IMR-90 (cell line): Measurements from ENCODE around the gene CELSR2. TPM values are rescaled to one million over a fixed set of nuclear protein-coding genes. Genes with fewer than 3 reads are reported as not detected.

ENCODE experiments used
- ATAC-seq: fragments of 200-7000 bp; cut with Tn5 transposase; 2 replicates; pipeline ENCODE4 v1.9.1; 2020; ENCODE audit warnings: low read depth, mild to moderate bottlenecking, moderate library complexity
- BruUV-seq: library from RNA; stranded (reverse); fragments of 400-500 nt; replicated peaks from 2 replicates; lab custom pipeline; 2021; lab: Mats Ljungman, UMichigan
- CTCF ChIA-PET: fragments of 300-600 bp; formaldehyde crosslinking; extraction: SDS; loops from one replicate; lab custom pipeline; 2021; ENCODE audit warnings: antibody characterized with exemption; lab: Yijun Ruan, JAX
- POLR2A ChIA-PET: fragments of 300-600 bp; sonication (Branson Sonifier 250); formaldehyde crosslinking; loops from one replicate; lab custom pipeline; 2022; ENCODE audit warnings: antibody characterized with exemption; ENCODE audit not compliant: unreplicated experiment; lab: Charles Lee
- DNase-seq: peaks from one replicate; pipeline ENCODE4 v3.0.0; 2013
- H2AFZ ChIP-seq: replicated peaks from 2 replicates; pipeline ENCODE3; 2013; ENCODE audit warnings: low read length, mild to moderate bottlenecking; ENCODE audit not compliant: poor library complexity
- H2AK5ac ChIP-seq: 2 replicates; pipeline ENCODE4 v1.6.1; 2013; ENCODE audit warnings: low read depth, low read length, inconsistent platforms
- H2AK9ac ChIP-seq: replicated peaks from 2 replicates; pipeline ENCODE3; 2013; ENCODE audit warnings: mild to moderate bottlenecking, low read depth, low read length, moderate library complexity; ENCODE audit not compliant: poor library complexity
- H2BK120ac ChIP-seq: 2 replicates; pipeline ENCODE4 v1.6.1; 2013; ENCODE audit warnings: low read depth, low read length, inconsistent platforms
- H2BK15ac ChIP-seq: 3 replicates; pipeline ENCODE4 v1.6.1; 2013; ENCODE audit warnings: low read depth, low read length, inconsistent platforms
- H2BK20ac ChIP-seq: 2 replicates; pipeline ENCODE4 v1.6.1; 2013; ENCODE audit warnings: low read depth, mild to moderate bottlenecking, inconsistent platforms, low read length, moderate library complexity
- H2BK5ac ChIP-seq: 2 replicates; pipeline ENCODE4 v1.6.1; 2013; ENCODE audit warnings: mild to moderate bottlenecking, low read depth, low read length, inconsistent platforms; ENCODE audit not compliant: poor library complexity, severe bottlenecking
- H3K14ac ChIP-seq: replicated peaks from 2 replicates; pipeline ENCODE4 v1.6.1; 2013; ENCODE audit warnings: low read depth, low read length, inconsistent platforms
- H3K18ac ChIP-seq: 2 replicates; pipeline ENCODE4 v1.6.1; 2013; ENCODE audit warnings: low read depth, low read length, control low read depth
- H3K23ac ChIP-seq: 2 replicates; pipeline ENCODE4 v1.6.1; 2013; ENCODE audit warnings: low read depth, low read length, inconsistent platforms
- H3K27ac ChIP-seq: 2 replicates; pipeline ENCODE4 v1.5.1; 2013; ENCODE audit warnings: mild to moderate bottlenecking, control low read depth, low read length; ENCODE audit not compliant: insufficient read depth
- H3K27me3 ChIP-seq: 2 replicates; pipeline ENCODE4 v1.6.1; 2013; ENCODE audit warnings: low read length; ENCODE audit not compliant: control insufficient read depth, insufficient read depth
- H3K36me3 ChIP-seq: 2 replicates; pipeline ENCODE4 v1.6.1; 2013; ENCODE audit warnings: low read length, mixed read lengths; ENCODE audit not compliant: control insufficient read depth, insufficient read depth
- H3K4ac ChIP-seq: 2 replicates; pipeline ENCODE4 v1.6.1; 2013; ENCODE audit warnings: low read depth, low read length, inconsistent platforms
- H3K4me1 ChIP-seq: 2 replicates; pipeline ENCODE4 v1.6.1; 2013; ENCODE audit warnings: low read length, mixed read lengths; ENCODE audit not compliant: control insufficient read depth, insufficient read depth
- H3K4me2 ChIP-seq: 2 replicates; pipeline ENCODE4 v1.6.1; 2013; ENCODE audit warnings: low read depth, mild to moderate bottlenecking, control low read depth, low read length, moderate library complexity
- H3K4me3 ChIP-seq: 2 replicates; pipeline ENCODE4 v1.5.1; 2013; ENCODE audit warnings: low read depth, mild to moderate bottlenecking, control low read depth, low read length, moderate library complexity; ENCODE audit not compliant: insufficient read depth
- H3K56ac ChIP-seq: 2 replicates; pipeline ENCODE4 v1.6.1; 2013; ENCODE audit warnings: low read length, inconsistent platforms; ENCODE audit not compliant: insufficient read depth; ENCODE audit errors: extremely low read depth
- H3K79me1 ChIP-seq, 2 experiments: 2 replicates each; pipeline ENCODE4 v1.6.1; 2013; ENCODE audit warnings: low read length in 2 of 2, inconsistent platforms in 1 of 2, low read depth in 1 of 2
- H3K9ac ChIP-seq: 2 replicates; pipeline ENCODE4 v1.6.1; 2013; ENCODE audit warnings: low read depth, low read length, control low read depth
- H3K9me1 ChIP-seq: 2 replicates; pipeline ENCODE4 v1.6.1; 2013; ENCODE audit warnings: low read length, inconsistent platforms; ENCODE audit not compliant: insufficient read depth
- H3K9me3 ChIP-seq: 2 replicates; pipeline ENCODE4 v1.6.1; 2013; ENCODE audit warnings: low read length; ENCODE audit not compliant: control insufficient read depth, insufficient read depth
- H4K20me1 ChIP-seq: 2 replicates; pipeline ENCODE4 v1.6.1; 2013; ENCODE audit warnings: low read length, inconsistent platforms; ENCODE audit not compliant: insufficient read depth
- H4K5ac ChIP-seq: 2 replicates; pipeline ENCODE4 v1.6.1; 2013; ENCODE audit warnings: mild to moderate bottlenecking, low read depth, low read length, control low read depth
- H4K8ac ChIP-seq, 2 experiments: 2 replicates each; pipeline ENCODE4 v1.6.1; 2013; ENCODE audit warnings: low read depth in 2 of 2, low read length in 2 of 2, control low read depth in 1 of 2, inconsistent platforms in 1 of 2
- H4K91ac ChIP-seq: 2 replicates; pipeline ENCODE4 v1.6.1; 2013; ENCODE audit warnings: low read depth, low read length, inconsistent platforms; ENCODE audit not compliant: insufficient read depth
- BHLHE40 ChIP-seq: fragments of 150-350 bp; IDR thresholded peaks from 2 replicates; pipeline ENCODE4 v1.6.1; 2016; ENCODE audit warnings: mild to moderate bottlenecking, low read depth, low read length
- RAD21 ChIP-seq: IDR thresholded peaks from 2 replicates; pipeline ENCODE4 v1.6.1; 2012; ENCODE audit warnings: low read length, improper control_type of control experiment
- whole genome bisulfite sequencing, 2 experiments: methylation state at CpG; one replicate each; pipeline versions ENCODE4 v1.1.5 to v1.1.7; 2013; ENCODE audit warnings: missing lambda C conversion rate in 2 of 2; ENCODE audit not compliant: insufficient read length in 1 of 2; ENCODE audit errors: extremely low coverage in 2 of 2; 5-methylcytosine and 5-hydroxymethylcytosine counted together
- dilution Hi-C: fragments of 300-500 bp; cut with HindIII; formaldehyde crosslinking; loops from one replicate; pipeline ENCODE4 v1.14.3; 2018; ENCODE audit warnings: low sequenced_read_pairs; ENCODE audit not compliant: unreplicated experiment
- in situ Hi-C: fragments of 300-500 bp; cut with MboI; formaldehyde crosslinking; loops from 3 replicates; pipeline ENCODE4 v1.14.3; 2019; ENCODE audit warnings: low sequenced_read_pairs, inconsistent platforms, mixed read lengths
- intact Hi-C: fragments of 100-400 bp; cut with micrococcal nuclease; formaldehyde crosslinking; loops from 2 replicates; pipeline ENCODE4 v1.10.0; 2022
- polyA plus RNA-seq, 3 experiments: library from polyadenylated mRNA; depleted of rRNA; stranded (reverse); fragments of >200 nt; gene quantifications; 2 replicates each; pipeline ENCODE4 v1.2.3, GENCODE V29; 2012; ENCODE audit warnings: low replicate concordance in 1 of 3
- total RNA-seq: library from RNA; depleted of rRNA; stranded (reverse); fragments of >200 nt; gene quantifications from 2 replicates; pipeline ENCODE4 v1.2.3, GENCODE V29; 2012

CELSR2 gene
- total and polyA plus RNA-seq, 2 of the 4 experiments (the other 2 are of a cell fraction) = 1.3 to 5.3 TPM

GRCh38 chr1:109231066-109231465 lies 18.3 kb upstream of the CELSR2 start:
- Histone ChIP-seq H4K8ac (no peak overlapping the region), H2AK5ac (no peak overlapping the region), H3K9me3 (no peaks in the 10 kb centered on the region), H3K27me3 (no peaks in the 10 kb centered on the region), H2BK20ac (no peak overlapping the region), H3K14ac (no peak overlapping the region), H2BK5ac (no peak overlapping the region), H3K56ac (no peak overlapping the region), H2BK120ac (no peak overlapping the region), H4K20me1 (peaks cover 64% of the 10 kb centered on the region), H3K4me3 (no peak overlapping the region), H3K4me1 (peaks cover 15% of the 10 kb centered on the region), H3K79me1 (peaks cover 26 to 84% of the 10 kb centered on the region in 2 experiments), H4K5ac (no peak overlapping the region), H4K91ac (no peak overlapping the region), H3K27ac (no peak overlapping the region), H3K4me2 (no peak overlapping the region), H2AK9ac (no peak overlapping the region), H3K36me3 (peaks cover 54% of the 10 kb centered on the region), H2BK15ac (no peak overlapping the region), H3K18ac (no peak overlapping the region), H2AFZ (no peak overlapping the region), H3K23ac (no peak overlapping the region), H3K9me1 (peaks cover 13% of the 10 kb centered on the region), H3K4ac (no peak overlapping the region), H3K9ac (no peak overlapping the region)
- dilution Hi-C loops (no loop called here), in situ Hi-C loops (no loop called here), intact Hi-C loops (no loop called here)
- CTCF ChIA-PET = interaction anchor here (1.2 kb wide), 1 partner anchor 155 kb away, joined by 6 read pairs; the partner anchor contains the start of gene TAF13
- no TSS peak for BruUV-seq
- WGBS, 2 experiments = 62% methylated on average over 2 of the region's 3 CpGs; no CpG with 5 or more reads in 1 of the 2 experiments
- POLR2A ChIA-PET = no interaction called here
- DNase-seq (no peak), ATAC-seq (no peak)
- TF ChIP-seq BHLHE40 (no peak), RAD21 (no peak)
